GM19238 (cell line): ENCODE data around the gene ZFP64.
"Not testable (repeated sequence)": the region's sequence is repeated elsewhere in the genome, so short reads cannot be mapped to it uniquely, and the experiment has no call there.

ENCODE experiments used
- DNase-seq: peaks from one replicate; pipeline ENCODE4 v3.0.0; 2011; ENCODE audit warnings: low spot score; ENCODE audit not compliant: insufficient read length

Gene ZFP64

DNA sequence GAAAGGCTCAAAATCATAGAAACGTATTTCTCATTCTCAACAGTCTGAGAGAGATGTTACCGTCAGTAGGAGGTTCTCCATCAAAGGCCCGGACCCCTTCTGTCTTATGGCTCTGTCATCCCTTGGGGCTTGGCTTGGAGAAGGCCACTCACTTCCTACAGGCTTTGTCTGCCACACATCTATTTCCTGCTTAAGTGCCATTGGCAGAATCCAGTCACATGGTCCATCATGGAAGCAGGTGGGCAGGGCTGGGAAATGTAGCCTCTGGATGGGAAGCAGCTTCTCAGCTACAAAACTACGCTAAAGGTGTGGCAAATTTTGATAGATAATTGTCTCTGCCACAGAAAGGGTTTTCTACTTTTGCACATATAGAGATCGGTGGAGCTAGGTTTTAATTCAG lies 12.6 kb upstream of the ZFP64 start:
- no peak for DNase-seq

DNA sequence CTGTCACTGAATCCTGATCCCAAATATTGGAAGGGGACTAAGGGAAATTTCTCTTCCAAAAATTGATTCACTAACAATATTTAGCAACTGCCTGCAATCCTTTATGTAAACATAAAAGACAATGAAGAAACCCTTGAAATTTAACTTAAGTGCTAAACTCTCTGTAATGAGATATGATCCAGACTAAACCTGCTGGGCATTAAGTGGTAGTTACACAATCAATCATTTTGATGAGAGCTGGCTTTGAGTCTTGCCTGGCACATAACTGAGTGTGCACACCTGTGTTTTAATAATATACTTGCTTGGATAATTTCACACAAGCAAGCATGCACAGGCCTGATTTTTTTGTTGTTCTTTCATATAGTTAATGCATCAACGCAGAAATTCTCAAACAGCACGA lies 9.8 kb upstream of the ZFP64 start:
- no peak for DNase-seq

DNA sequence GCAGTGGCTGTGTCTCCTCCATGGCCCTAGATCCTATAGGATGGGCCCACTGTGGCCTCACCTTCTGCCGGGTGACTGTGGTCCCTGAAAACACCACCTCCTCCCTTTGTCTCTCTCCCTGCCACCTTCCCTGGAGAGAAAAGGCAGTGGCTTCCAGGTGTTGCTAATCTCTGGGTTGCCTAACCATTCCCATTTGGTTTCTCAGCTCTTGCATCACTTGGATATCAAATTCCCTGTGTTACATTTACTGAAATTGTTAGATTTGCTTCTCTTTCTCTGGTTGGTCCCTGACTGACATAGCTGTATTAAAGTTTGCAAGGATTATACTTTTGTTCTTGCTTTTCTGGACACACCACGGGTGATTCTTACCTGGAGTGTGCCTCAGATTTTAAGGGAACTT lies 9.3 kb upstream of the ZFP64 start:
- DNase-seq = no peak

DNA sequence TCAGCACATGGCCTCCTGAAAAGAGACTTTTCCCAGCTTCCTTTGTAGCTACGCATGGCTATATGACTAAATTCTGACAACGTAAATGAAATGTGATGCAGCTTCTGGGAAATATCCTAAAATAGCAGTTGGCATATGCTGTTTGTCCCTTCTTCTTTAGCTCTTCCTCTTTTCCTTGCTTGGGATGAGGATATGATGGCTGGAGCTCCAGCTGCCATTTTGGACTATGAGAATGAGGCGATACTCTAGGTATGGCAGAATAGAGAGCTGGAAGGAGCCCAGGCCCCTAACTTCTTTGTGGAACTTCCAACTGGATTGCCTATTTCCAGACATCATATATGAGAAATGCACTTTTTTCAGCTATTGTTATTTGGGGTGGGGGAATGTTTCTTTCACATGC lies 5.3 kb upstream of the ZFP64 start:
- no peak for DNase-seq

DNA sequence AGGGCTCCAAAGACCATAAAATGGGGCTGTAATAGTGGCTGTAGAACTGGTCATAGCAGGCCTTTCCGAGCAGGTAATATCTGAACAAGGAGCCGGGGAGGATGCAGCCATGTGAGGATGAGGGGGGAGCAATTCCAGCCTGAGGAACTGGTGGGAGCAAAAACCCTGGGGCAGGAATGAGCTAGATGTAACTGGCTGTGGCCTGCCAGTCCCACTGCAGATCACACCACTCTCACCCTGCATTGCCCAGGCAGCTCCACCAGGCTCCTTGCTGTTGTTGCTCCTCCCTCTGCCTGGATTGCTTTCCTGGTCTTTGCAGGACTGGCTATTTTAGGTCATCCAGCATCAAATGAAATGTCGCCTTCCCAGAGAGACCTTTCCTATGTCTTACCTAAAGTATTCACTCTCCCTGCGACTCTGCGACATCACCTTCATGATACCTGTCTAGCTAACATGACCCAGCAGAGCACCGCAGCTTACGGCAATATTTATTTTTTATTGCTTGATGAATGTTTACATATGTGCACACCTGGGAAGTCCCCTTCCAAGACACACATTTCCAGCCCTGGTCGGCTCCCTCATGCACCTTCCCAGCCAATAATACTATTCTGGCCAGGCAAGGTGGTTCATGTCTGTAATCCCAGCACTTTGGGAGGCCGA lies 2.4 kb upstream of the ZFP64 start:
- no peak for DNase-seq

DNA sequence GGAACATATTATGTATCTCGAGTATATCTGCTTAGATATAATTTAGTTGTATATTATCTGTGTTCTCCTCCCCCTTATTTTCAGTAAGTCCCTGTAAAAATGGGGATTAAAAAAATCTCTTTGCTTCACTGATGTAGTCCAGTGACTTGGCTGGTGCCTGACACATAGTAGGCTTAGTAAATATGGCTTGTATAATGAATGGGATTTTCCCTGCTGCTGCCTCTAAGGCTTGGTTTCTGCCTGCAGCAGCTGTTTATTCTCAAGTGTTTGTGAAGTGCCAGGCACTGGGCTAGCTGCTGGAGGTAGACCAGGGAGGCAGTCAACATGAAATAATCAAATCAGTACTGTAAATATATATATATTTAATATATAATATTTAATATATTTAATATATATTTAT lies 1.6 kb upstream of the ZFP64 start:
- DNase-seq = no peak

DNA sequence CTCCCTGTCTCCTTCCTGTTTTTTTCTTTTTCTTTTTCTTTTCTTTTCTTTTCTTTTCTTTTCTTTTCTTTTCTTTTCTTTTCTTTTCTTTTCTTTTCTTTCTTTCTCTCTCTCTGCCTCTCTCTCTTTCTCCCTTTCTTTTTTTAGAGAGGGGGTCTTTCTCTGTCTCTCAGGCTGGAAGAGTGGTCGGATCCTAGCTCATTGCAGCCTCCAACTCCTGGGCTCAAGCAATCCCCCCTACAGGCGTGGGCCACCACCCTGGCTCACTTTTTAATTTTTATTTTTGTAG lies 1.1 kb upstream of the ZFP64 start:
- not testable (repeated sequence) for DNase-seq

DNA sequence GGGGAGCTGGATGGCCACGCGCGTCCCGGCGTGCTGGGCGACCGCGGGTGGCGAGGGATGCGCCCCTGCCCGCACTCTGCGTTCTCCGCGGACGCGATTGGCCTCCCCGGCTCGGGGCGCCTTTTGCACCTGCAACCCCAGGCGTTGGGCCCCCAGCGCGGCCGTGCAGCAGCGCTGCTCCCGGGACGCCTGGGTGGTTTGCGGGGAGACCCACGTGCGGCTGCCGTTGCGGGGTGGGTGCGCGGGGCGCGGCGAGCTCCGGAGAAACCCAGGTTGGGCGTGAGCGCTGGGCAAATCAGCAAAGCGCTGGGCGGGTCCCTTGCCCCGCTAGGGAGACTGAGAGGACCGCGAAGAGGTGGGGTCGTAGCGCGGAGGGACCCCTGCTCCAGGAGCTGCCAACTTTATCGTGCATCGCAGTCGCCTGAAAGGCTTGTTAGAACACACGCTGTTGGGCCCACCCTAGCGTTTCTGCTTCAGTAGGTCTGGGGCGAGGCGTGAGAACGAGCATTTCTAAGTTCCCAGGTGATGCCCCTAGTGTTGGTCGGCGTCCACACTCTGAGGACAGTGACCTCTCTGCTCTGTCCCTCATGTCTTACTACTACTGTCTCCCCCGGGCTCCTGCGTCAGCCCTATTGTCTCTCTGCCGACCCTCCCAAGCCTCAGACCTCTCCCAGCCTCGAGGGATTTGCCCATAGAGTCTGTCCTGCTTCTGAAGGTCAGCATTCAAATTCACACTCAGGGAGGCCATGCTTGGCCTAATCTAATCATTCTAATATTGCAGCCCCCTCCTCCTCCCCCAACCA lies 538 bp upstream of the ZFP64 start:
- peak; percentile 42 for DNase-seq

DNA sequence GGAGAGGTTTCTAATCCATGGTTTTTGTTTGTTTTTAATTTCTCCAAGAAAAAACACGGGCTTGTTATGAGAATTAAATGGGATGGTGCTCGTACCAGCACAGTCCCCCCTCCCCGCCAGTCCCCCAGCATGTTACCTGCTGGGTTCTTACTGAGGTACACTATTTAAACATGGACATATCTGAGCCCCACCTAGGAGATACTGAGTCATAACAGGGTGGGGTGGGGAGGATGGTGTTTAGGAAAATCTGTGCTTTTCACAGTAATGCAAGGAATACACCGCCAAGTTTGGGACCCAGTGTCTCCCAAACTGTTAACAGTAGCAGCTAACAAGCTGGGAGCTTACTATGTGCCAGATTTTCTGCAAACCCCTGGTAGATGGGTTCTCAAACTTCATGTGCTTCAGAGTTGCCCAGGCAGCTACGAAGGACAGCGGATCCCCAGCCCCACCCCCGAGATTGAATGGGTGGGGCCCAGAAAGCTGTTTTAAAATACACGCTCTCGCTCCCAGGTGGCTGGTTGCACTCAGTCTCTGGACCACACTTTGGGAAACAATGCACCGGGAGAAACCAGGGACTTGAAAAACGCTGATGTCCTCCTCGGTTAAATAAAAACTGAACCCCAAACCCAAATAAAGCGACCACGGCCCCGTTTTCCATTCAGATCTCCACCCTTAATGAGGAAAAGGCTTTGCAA lies 995 bp downstream of the ZFP64 start:
- DNase-seq = peak; percentile 56

DNA sequence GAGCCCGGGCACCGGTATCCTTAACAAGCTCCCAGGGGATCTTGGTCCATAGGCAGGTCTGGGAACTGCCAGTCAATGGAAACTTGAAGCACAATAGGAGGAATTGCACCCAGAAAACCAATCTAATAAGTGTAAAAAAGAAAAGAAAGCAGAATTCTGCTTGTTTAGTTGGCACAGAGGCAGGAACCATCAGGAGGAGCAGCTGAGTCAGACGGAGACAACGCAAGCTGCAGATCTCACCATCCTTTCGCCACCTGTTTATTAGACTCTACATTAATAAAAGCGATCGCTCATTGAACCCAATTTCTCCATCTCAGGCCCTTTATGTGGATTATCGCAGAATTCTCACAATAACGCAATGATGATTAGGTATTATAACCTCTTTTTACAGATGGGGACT lies 9.8 kb downstream of the ZFP64 start:
- DNase-seq = no peak

DNA sequence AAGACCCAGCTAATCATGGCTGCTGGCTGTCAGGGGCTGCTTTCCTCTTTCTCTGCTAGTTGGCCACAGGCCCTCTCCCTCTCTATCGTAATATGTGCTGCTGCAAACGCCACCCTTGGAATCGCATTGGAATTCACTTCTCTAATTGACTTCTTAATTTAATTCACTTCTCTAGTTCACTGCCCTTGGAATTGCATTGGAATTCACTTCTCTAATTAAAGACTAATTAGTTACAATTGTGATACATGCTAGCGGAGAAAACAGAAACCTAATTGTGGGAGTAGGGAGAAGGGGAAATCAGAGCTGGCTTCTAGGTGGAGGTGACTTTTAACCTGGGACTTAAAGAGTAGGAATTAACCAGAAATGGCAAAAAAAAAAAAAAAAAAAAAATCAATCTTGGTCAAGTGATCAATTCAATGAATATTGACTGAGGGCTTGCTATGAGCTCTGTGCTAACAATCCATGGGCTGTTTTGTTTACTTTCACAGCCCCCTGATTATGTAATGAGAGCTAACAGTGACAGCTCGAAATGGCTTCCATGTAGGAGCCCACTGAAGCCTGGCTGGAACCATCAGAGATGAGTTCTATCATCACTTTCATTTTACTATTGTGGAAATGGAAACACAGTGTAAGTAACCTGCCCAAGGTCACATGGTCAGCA lies 11.3 kb downstream of the ZFP64 start:
- no peak for DNase-seq

DNA sequence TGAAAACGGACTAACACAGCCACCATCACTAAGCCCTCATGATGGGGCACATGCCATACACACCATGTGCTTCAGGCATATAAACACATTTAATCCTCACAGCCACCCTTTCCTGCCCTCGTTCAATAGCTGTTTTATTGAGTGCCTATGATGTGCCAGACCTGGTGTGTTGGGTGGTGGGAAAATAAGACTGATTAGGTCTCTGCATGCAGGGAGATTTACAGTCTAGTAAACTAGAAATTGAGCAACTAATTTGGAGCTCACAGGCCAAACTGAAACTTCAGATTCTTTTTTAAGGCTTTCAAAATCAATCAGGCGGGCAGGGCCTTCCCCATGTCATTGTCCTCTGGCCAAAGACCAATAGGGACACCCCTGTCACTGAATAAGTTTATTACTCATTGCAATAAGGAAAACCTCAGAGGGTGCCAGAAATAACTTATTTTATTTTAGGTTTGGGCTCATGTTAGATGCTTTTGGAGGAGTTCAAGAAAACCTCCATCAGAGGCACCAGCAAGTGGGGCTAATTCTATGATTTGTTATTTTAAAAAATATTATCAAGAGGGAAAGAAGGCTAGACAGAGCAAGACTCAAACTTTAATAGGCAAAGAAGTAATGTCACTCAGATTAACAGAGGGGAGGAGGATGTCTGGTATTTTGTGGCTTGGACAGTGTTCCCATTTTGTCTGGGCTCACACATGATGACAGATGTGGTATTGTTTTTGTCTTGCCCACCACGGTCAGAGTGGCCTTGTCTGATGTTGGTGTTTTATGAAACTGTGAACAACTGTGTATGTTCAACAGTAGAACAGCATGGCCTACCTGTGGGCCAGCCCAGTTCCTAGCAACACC lies 12.0 kb downstream of the ZFP64 start:
- DNase-seq = peak; percentile 64

DNA sequence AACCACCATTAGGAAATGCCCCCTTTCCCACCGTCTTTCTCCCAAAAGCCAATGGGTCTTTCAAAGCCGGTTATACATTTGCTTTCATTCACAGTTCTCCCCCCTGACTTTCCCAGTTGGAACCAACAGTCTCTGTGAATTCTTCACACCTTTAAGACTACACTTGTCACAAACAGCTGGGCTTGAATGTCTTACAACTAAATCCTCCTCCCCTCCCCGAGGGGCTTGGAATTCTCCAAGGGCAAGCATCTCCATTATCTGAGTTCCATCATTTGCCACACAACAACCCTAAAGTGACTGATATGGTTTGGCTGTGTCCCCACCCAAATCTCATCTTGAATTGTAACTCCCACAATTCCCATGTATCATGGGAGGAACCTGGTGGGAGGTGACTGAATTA lies 12.9 kb downstream of the ZFP64 start:
- no peak for DNase-seq

DNA sequence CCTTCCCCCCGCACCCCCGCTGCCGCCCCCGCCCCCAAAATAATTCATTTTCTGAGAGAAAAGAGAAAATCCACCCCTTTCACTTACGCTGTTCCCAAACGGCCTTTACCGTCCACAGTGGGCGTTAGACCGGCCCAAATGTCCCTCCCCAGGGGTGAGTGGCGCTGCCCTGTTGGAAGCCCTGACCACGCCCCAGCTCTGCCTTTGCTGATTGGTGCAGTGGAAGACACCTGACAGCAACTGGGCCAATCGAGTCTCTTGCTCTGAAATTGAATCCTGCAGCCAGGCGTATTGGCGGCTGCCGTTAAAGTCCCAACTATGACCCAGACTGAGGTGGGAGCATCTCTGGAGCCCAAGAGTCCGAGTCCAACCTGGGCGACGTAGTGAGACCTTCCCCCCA lies 15.7 kb downstream of the ZFP64 start:
- no peak for DNase-seq

DNA sequence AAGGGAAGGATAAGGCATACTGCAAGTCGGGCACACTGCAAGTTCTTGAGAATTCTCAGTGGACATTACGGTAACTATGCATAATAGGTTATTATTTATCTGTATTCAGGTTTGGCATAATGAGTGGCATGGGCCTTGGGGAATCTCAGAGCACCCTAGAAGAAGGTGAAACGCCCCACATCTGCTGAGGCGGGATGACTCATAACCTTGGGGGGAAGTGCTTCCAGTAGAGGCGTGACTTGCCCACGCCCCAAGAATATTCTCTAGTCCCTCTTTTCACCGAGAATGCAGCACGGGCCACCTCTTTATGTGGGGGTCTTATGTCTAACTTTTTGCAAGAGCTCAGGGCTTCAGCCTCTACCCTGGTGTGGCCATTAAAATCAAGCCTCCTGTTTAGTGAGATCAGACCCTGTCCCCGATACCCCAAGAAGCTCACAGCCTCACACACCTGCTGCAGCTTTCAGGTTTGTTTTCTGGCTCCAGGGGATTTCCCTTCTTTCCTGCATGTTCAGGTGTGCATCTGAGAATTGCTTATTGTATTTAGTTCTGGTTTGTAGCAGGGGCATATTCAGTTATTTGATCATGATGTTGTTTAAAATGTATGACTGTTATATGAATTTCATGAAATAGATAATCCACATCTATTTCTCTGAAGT lies 19.1 kb downstream of the ZFP64 start:
- DNase-seq = no peak

DNA sequence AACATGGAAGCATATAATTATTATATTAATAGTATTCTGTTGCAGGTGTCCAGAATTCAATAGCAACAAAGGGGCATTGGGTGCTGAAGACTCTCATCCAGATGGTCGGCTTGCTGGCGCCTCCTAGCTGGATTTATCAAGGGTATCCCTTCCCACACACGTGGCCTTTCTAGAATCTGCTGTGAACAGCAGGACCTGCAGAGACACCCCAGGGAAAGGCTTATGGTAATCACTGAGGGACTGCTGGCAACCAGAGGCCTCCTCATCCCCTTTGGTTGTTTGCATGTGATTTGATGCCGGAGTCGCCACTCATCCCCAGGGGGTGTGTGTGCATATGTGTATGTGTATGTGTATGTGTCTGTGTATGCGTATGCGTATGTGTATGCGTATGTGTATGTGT lies 20.6 kb downstream of the ZFP64 start:
- DNase-seq = no peak

DNA sequence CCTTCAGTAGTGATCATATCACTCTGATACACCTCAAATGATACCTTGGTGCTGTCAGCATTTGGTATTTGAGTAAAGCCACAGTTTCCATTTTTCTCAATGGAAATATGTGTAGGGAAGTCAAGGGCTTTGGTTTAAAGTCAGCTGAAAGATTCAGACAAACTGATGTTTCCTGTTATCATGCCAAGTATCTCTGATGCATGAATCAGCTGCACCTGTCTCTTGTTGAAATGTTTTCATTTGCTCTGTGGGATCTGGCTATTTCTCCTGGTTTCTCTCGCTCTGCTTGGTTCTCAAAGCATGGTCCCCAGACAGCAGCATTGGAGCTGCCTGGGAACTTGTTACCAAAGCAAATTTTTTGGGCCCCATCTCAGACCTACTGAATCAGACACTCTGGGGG lies 23.5 kb downstream of the ZFP64 start:
- DNase-seq = no peak

DNA sequence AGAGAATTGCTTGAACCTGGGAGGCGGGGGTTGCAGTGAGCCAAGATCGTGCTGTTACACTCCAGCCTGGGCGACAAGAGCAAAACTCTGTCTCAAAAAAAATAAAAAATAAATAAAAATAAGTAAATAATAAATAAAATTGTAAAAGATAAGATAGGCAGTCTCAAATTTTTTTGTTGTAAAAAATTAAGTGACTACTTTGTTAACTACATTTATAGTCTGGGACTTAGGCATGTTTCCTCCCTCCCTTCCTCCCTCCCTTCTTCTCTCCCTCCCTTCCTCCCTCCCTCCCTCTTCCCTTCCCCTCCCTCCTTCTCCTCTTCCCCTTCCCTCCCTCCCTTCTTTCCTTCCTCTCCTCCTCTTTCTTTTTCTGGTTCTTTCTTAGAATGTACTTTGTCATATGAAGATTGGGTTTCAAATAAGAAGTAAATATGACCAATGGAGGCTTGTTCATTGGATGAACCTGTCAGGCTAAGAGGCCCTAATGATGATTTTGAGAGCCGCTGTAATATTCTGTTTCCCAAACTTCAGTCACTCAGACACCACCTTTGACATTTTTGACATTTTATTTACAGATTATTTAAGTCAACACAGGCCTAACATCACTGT lies 24.2 kb downstream of the ZFP64 start:
- no peak for DNase-seq

DNA sequence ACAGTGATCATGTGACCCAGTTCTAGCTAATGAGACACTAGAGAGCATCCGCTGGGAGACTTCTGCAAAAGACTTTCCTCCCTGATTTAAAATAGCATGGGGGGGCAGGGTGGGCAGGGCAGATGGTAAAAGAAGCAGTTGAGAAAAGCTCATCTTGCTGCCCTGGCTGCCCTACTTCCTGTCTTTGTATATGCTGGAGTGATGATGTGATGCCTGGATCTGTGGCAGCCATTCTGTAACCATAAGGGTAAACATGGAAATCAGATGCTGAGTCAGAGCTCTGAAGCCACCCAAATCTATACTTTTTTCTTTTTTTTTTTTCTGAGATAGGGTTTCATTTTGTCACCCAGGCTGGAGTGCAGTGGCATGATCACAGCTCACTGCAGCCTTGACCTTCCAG lies 25.4 kb downstream of the ZFP64 start:
- DNase-seq = no peak

DNA sequence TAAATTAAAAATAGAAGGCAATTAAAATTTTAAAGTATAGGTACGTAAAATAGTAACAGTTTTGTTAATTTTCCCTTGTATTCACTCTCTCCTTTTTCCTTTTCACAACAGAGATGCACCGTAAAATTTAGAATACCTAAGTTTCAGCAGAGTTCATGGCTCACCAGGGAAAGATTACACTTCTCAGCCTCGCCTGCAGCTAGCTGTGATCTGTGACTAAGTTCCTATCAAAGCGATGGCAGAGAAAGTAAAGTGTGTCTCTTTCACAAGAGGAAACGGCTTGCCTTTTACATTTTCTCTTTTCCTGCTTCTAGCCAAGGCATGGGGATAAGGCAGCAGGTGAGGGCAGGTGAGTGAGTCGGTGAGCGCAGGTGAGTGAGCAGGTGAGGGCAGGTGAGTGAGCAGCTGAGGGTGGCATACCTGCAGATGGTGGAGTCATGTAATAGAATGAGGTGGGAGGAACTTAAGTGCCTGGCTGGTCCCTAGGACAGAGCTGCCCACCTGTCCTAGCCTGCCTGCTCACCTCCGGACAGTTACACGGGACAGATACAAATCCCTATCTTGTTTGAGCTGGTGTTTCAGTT lies 30.9 kb downstream of the ZFP64 start:
- no peak for DNase-seq
